ENCODE results near the gene ABCB7.
"Not testable (repeated sequence)": the region's sequence is repeated elsewhere in the genome, so short reads cannot be mapped to it uniquely, and the experiment has no call there.

ABCB7 gene

GRCh38 chrX:75096331-75096730 lies 59.8 kb downstream of the ABCB7 start:
- no peak for DNase-seq (ENCODE audit: low spot score)

- no peak for DNase-seq (ENCODE audit: low spot score)
Measured at GRCh38 chrX:75086731-75087195, 69.3 kb downstream of the ABCB7 start.

- no peak for DNase-seq (ENCODE audit: low spot score)
Measured at GRCh38 chrX:75084757-75085156, 71.3 kb downstream of the ABCB7 start.

GRCh38 chrX:75076429-75076828 lies 79.7 kb downstream of the ABCB7 start:
- no peak for DNase-seq (ENCODE audit: low spot score)

GRCh38 chrX:75074475-75074874 lies 81.6 kb downstream of the ABCB7 start:
- DNase-seq (ENCODE audit: low spot score) = no peak

- no peak for DNase-seq (ENCODE audit: low spot score)
Measured at GRCh38 chrX:75071334-75071733, 84.7 kb downstream of the ABCB7 start.

GRCh38 chrX:75067931-75068330 lies 88.2 kb downstream of the ABCB7 start:
- DNase-seq (ENCODE audit: low spot score) = no peak

GRCh38 chrX:75061701-75062100 lies 94.4 kb downstream of the ABCB7 start:
- no peak for DNase-seq (ENCODE audit: low spot score)

- DNase-seq (ENCODE audit: low spot score) = no peak
Measured at GRCh38 chrX:75051047-75051446, 105.0 kb downstream of the ABCB7 start.

- no peak for DNase-seq (ENCODE audit: low spot score)
Measured at GRCh38 chrX:75045369-75045768, 110.7 kb downstream of the ABCB7 start.

- DNase-seq (ENCODE audit: low spot score) = not testable (repeated sequence)
Measured at GRCh38 chrX:75044142-75044541, 111.9 kb downstream of the ABCB7 start.

- DNase-seq (ENCODE audit: low spot score) = no peak
Measured at GRCh38 chrX:75038925-75039324, 117.2 kb downstream of the ABCB7 start.
